WERI-Rb-1 (cell line): Measurements from ENCODE around the gene COPZ1.

Experiments
- DNase-seq: peaks from one replicate; pipeline ENCODE4 v3.0.0-alpha.2; 2020
- H3K27ac ChIP-seq: fragments of 250-450 bp; sonication (Bioruptor Pico); 2 replicates; pipeline ENCODE4 v1.5.1; 2020; ENCODE audit warnings: mild to moderate bottlenecking, moderate library complexity
- H3K27me3 ChIP-seq: fragments of 250-450 bp; sonication (Bioruptor Pico); 2 replicates; pipeline ENCODE4 v1.5.1; 2021; ENCODE audit warnings: mild to moderate bottlenecking, low read depth, moderate library complexity; ENCODE audit not compliant: insufficient read depth, severe bottlenecking
- H3K36me3 ChIP-seq: fragments of 250-450 bp; sonication (Bioruptor Pico); 2 replicates; pipeline ENCODE4 v1.5.1; 2020; ENCODE audit warnings: mild to moderate bottlenecking, moderate library complexity
- H3K4me3 ChIP-seq: 2 replicates; pipeline ENCODE4 v1.5.1; 2011; ENCODE audit warnings: low read depth, mild to moderate bottlenecking, control low read depth, low read length
- H3K9me3 ChIP-seq: fragments of 250-450 bp; sonication (Bioruptor Pico); 2 replicates; pipeline ENCODE4 v1.5.1; 2021; ENCODE audit warnings: mild to moderate bottlenecking, moderate library complexity; ENCODE audit not compliant: severe bottlenecking
- CTCF ChIP-seq: IDR thresholded peaks from 2 replicates; pipeline ENCODE4 v1.5.1; 2011; ENCODE audit warnings: low read depth, mild to moderate bottlenecking, control low read depth, inconsistent platforms, low read length

The COPZ1 gene

GRCh38 chr12:54294953-54295566, 29.9 kb upstream of the COPZ1 start:
- no peak for DNase-seq
- Histone ChIP-seq H3K27me3 (no peaks in the 10 kb centered on the region), H3K27ac (no peak overlapping the region), H3K9me3 (no peaks in the 10 kb centered on the region), H3K4me3 (no peak overlapping the region), H3K36me3 (no peaks in the 10 kb centered on the region)
- no peak for TF ChIP-seq CTCF

- no peaks in the 10 kb centered on the region for H3K27me3 ChIP-seq
- no peak overlapping the region for H3K4me3 ChIP-seq
- no peaks in the 10 kb centered on the region for H3K9me3 ChIP-seq
- no peaks in the 10 kb centered on the region for H3K36me3 ChIP-seq
- no peak for DNase-seq
- no peak for TF ChIP-seq CTCF
- no peak overlapping the region for H3K27ac ChIP-seq
Observed at GRCh38 chr12:54296393-54297099, 28.4 kb upstream of the COPZ1 start.

- H3K36me3 ChIP-seq, result no peaks in the 10 kb centered on the region
- DNase-seq, result no peak
- no peak for TF ChIP-seq CTCF
- H3K27ac ChIP-seq, result no peak overlapping the region
- no peak overlapping the region for H3K4me3 ChIP-seq
- no peaks in the 10 kb centered on the region for H3K27me3 ChIP-seq
- no peaks in the 10 kb centered on the region for H3K9me3 ChIP-seq
Observed at GRCh38 chr12:54298904-54299303, 26.0 kb upstream of the COPZ1 start.

GRCh38 chr12:54299515-54300224, 25.3 kb upstream of the COPZ1 start:
- no peak for DNase-seq
- Histone ChIP-seq H3K27ac (no peak overlapping the region), H3K4me3 (no peak overlapping the region)

GRCh38 chr12:54300225-54300731, 24.7 kb upstream of the COPZ1 start:
- peak overlapping the region; percentile 25; the same call in 1 of the 2 replicates for H3K4me3 ChIP-seq
- H3K27me3 ChIP-seq, result no peaks in the 10 kb centered on the region
- H3K27ac ChIP-seq, result no peak overlapping the region
- DNase-seq, result no peak
- H3K9me3 ChIP-seq, result no peaks in the 10 kb centered on the region
- no peaks in the 10 kb centered on the region for H3K36me3 ChIP-seq
- TF ChIP-seq CTCF, result no peak

More at GRCh38 chr12:54299515-54300224, 25.3 kb upstream of the COPZ1 start:
- Histone ChIP-seq H3K27me3 (no peaks in the 10 kb centered on the region), H3K36me3 (no peaks in the 10 kb centered on the region), H3K9me3 (no peaks in the 10 kb centered on the region)
- TF ChIP-seq CTCF, result no peak
